IgD-negative memory B cell (primary cell): ENCODE results near the gene FAM209B. TPM values are rescaled to one million over a fixed set of nuclear protein-coding genes. Genes with fewer than 3 reads are reported as not detected.

ENCODE experiments used
- polyA plus RNA-seq: library from polyadenylated mRNA; unstranded; fragments of 300-500 nt; fragmentation: Illumina TruSeq; gene quantifications from one replicate; pipeline ENCODE4 v1.2.3, GENCODE V29; 2021

Gene FAM209B
- polyA plus RNA-seq, 1 donor from 2014 or later: 0.38 TPM

Other genes starting within 250 kb of the FAM209B start
- 15.8 TPM for gene FAM210B, start 174.3 kb upstream of the FAM209B start, polyA plus RNA-seq
- 0.95 TPM for gene AURKA, start 141.0 kb upstream of the FAM209B start, polyA plus RNA-seq
- 29.1 TPM for gene CSTF1, start 140.6 kb upstream of the FAM209B start, polyA plus RNA-seq
- gene CASS4, start 121.0 kb upstream of the FAM209B start, polyA plus RNA-seq: 0.34 TPM
- gene RTF2, start 64.6 kb upstream of the FAM209B start, polyA plus RNA-seq: 130 TPM
- not detected for gene FAM209A, start 8.5 kb upstream of the FAM209B start, polyA plus RNA-seq
- gene TFAP2C, start 96.1 kb downstream of the FAM209B start, polyA plus RNA-seq: not detected